Measurements from ENCODE around the gene NDUFA11.
"Not testable (repeated sequence)": the region's sequence is repeated elsewhere in the genome, so short reads cannot be mapped to it uniquely, and the experiment has no call there.

NDUFA11 gene

GRCh38 chr19:5857203-5858081 is 46.1 kb downstream of the NDUFA11 start:
- DNase-seq (ENCODE audit: low spot score) = no peak

GRCh38 chr19:5855151-5855550 is 48.4 kb downstream of the NDUFA11 start:
- not testable (repeated sequence) for DNase-seq (ENCODE audit: low spot score)

- DNase-seq (ENCODE audit: low spot score) = not testable (repeated sequence)
Observed at GRCh38 chr19:5854121-5854520, 49.5 kb downstream of the NDUFA11 start.

- DNase-seq (ENCODE audit: low spot score) = no peak
Observed at GRCh38 chr19:5851302-5851701, 52.3 kb downstream of the NDUFA11 start, which contains the start of gene FUT3. TSS of gene FUT3 (minus strand) at chr19:5851449.

GRCh38 chr19:5850743-5851293 is 52.8 kb downstream of the NDUFA11 start:
- no peak for DNase-seq (ENCODE audit: low spot score)

- no peak for DNase-seq (ENCODE audit: low spot score)
Observed at GRCh38 chr19:5850189-5850588, 53.4 kb downstream of the NDUFA11 start.

GRCh38 chr19:5848621-5849020 is 55.0 kb downstream of the NDUFA11 start:
- not testable (repeated sequence) for DNase-seq (ENCODE audit: low spot score)

- DNase-seq (ENCODE audit: low spot score) = not testable (repeated sequence)
Observed at GRCh38 chr19:5847846-5848245, 55.7 kb downstream of the NDUFA11 start.

Data from NAMALWA (cell line).